HepG2 (cell line): Measurements from ENCODE around the gene CENPE. TPM values are rescaled to one million over a fixed set of nuclear protein-coding genes. Genes with fewer than 3 reads are reported as not detected.

Experiments
- CC2D1A ChIP-seq: sonication (generic); formaldehyde crosslinking; IDR thresholded peaks from 2 replicates; pipeline ENCODE4 v1.8.1; 2023; ENCODE audit warnings: mild to moderate bottlenecking, missing genetic modification reagents
- EEA1 ChIP-seq: sonication (generic); formaldehyde crosslinking; IDR thresholded peaks from 2 replicates; pipeline ENCODE4 v1.5.1; 2020; ENCODE audit warnings: mild to moderate bottlenecking, missing genetic modification reagents, borderline replicate concordance
- KDM5B ChIP-seq: sonication (generic); formaldehyde crosslinking; IDR thresholded peaks from 2 replicates; pipeline ENCODE4 v1.4.0; 2020; ENCODE audit warnings: missing genetic modification reagents, mild to moderate bottlenecking, borderline replicate concordance
- KLF15 ChIP-seq: sonication (generic); formaldehyde crosslinking; IDR thresholded peaks from 2 replicates; pipeline ENCODE4 v1.8.1; 2023; ENCODE audit warnings: borderline replicate concordance, mild to moderate bottlenecking, inconsistent platforms, missing genetic modification reagents, mixed read lengths
- MAFG ChIP-seq: sonication (generic); formaldehyde crosslinking; IDR thresholded peaks from 2 replicates; pipeline ENCODE4 v1.5.1; 2020; ENCODE audit warnings: mild to moderate bottlenecking, missing genetic modification reagents
- TAF1 ChIP-seq: sonication (generic); formaldehyde crosslinking; IDR thresholded peaks from 2 replicates; pipeline ENCODE4 v1.4.0; 2020; ENCODE audit warnings: missing genetic modification reagents
- TBX3 ChIP-seq: fragments of 450-650 bp; IDR thresholded peaks from 2 replicates; pipeline ENCODE4 v1.6.1; 2017; ENCODE audit warnings: antibody characterized with exemption, mild to moderate bottlenecking, inconsistent platforms, borderline replicate concordance
- WIZ ChIP-seq: sonication (generic); formaldehyde crosslinking; IDR thresholded peaks from 2 replicates; pipeline ENCODE4 v1.5.1; 2020; ENCODE audit warnings: mild to moderate bottlenecking, missing genetic modification reagents
- ZNF225 ChIP-seq: sonication (generic); formaldehyde crosslinking; IDR thresholded peaks from 2 replicates; pipeline ENCODE4 v1.4.0; 2020; ENCODE audit warnings: mild to moderate bottlenecking, missing genetic modification reagents
- ZNF232 ChIP-seq: sonication (generic); formaldehyde crosslinking; IDR thresholded peaks from 2 replicates; pipeline ENCODE4 v1.4.0; 2020; ENCODE audit warnings: missing genetic modification reagents, borderline replicate concordance
- ZNF3 ChIP-seq: IDR thresholded peaks from 2 replicates; pipeline ENCODE4 v1.7.0; 2017; ENCODE audit warnings: inconsistent platforms
- ZNF30 ChIP-seq: sonication (generic); formaldehyde crosslinking; IDR thresholded peaks from 2 replicates; pipeline ENCODE4 v1.5.0; 2020; ENCODE audit warnings: mild to moderate bottlenecking, missing genetic modification reagents
- ZNF44 ChIP-seq: sonication (generic); formaldehyde crosslinking; IDR thresholded peaks from 2 replicates; pipeline ENCODE4 v1.5.1; 2020; ENCODE audit warnings: mild to moderate bottlenecking, missing genetic modification reagents
- ZNF564 ChIP-seq: sonication (generic); formaldehyde crosslinking; IDR thresholded peaks from 2 replicates; pipeline ENCODE4 v1.8.1; 2023; ENCODE audit warnings: mild to moderate bottlenecking, missing genetic modification reagents
- ZNF891 ChIP-seq: sonication (generic); formaldehyde crosslinking; IDR thresholded peaks from 2 replicates; pipeline ENCODE4 v1.5.0; 2020; ENCODE audit warnings: mild to moderate bottlenecking, missing genetic modification reagents
- polyA plus RNA-seq, 8 experiments: library from polyadenylated mRNA; depleted of rRNA in 3 of 8; stranded (reverse) in 7 of 8; unstranded in 1 of 8; fragments of >200 nt; fragmentation: Illumina TruSeq in 4 of 8; extraction: Trizol in 4 of 8; gene quantifications; 2 replicates each; pipeline versions ENCODE4 v1.2.1 to v1.2.3, GENCODE V29; 2011 to 2016; ENCODE audit warnings: low read depth in 4 of 8, missing spikeins in 1 of 8, mixed read lengths in 1 of 8; ENCODE audit not compliant: insufficient read depth in 1 of 8
- total RNA-seq, 5 experiments: library from RNA; depleted of rRNA; stranded (reverse); fragments of >200 nt; fragmentation: Illumina TruSeq; extraction: Trizol; gene quantifications; 2 replicates each; pipeline ENCODE4 v1.2.3, GENCODE V29; 2016; ENCODE audit warnings: low read depth in 1 of 5
- TF ChIP-seq, protein P1 (sequence below): sonication (generic); formaldehyde crosslinking; IDR thresholded peaks from 2 replicates; pipeline ENCODE4 v1.4.0; 2020; ENCODE audit warnings: missing genetic modification reagents
- TF ChIP-seq, protein P2 (sequence below): sonication (generic); formaldehyde crosslinking; IDR thresholded peaks from 2 replicates; pipeline ENCODE4 v1.5.1; 2020; ENCODE audit warnings: mild to moderate bottlenecking, missing genetic modification reagents, borderline replicate concordance

Gene CENPE
- total and polyA plus RNA-seq, 2 of the 13 experiments (the other 11 are each of a cell fraction or from before 2014, with no cell fraction given), result 2.1 to 19.8 TPM

DNA sequence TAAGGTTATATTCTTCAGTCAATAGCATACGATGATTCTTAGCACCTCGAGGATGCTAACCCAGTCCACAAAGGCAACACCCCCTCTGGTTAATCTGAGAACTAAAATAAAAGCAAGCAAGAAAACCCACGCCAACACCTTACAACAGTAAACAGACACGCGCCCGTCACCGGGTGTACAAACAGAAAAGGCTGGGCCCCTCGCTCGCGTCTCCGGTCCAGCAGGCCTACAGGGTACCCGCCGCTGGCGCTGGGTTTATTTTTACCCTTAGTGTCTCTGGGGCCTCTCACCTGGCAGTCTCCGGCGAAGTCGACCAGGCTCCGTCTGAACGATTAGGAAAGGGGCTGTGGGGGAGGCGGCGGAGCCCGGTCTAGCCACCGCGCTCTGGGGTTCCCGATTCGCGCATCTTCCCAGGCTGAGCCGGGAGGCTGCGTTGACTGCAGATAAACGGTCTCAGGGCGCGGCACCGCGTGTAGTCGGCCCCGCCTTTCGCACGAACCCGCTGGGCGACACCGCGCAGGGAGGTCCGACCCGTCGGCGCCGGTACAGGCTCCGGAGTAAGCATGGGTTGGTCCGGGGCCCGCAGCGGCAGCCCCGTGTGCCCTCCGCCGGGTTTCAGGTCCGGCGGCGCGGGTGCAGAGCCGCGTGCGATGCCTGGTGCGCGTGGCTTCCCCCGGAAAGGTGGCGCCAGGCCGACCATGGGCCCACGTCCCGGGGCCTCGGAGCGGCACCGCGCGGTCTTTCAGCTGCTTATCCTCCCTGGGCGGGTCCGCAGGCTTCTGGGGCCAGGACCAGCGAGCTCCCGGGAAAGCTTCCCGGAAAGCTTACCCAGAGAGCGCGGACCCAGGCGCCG lies 122.0 kb downstream of the CENPE start (continued):
- TF ChIP-seq, protein P1, sequence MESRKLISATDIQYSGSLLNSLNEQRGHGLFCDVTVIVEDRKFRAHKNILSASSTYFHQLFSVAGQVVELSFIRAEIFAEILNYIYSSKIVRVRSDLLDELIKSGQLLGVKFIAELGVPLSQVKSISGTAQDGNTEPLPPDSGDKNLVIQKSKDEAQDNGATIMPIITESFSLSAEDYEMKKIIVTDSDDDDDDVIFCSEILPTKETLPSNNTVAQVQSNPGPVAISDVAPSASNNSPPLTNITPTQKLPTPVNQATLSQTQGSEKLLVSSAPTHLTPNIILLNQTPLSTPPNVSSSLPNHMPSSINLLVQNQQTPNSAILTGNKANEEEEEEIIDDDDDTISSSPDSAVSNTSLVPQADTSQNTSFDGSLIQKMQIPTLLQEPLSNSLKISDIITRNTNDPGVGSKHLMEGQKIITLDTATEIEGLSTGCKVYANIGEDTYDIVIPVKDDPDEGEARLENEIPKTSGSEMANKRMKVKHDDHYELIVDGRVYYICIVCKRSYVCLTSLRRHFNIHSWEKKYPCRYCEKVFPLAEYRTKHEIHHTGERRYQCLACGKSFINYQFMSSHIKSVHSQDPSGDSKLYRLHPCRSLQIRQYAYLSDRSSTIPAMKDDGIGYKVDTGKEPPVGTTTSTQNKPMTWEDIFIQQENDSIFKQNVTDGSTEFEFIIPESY (CRISPR knock-in tag), result no peak
- TF ChIP-seq ZNF232 (CRISPR knock-in tag), result peak; percentile 94; the same call in 1 of the 2 replicates
- TF ChIP-seq ZNF3 (CRISPR knock-in tag), result no peak
- no peak for TF ChIP-seq EEA1 (CRISPR knock-in tag)
- TF ChIP-seq, protein P2, sequence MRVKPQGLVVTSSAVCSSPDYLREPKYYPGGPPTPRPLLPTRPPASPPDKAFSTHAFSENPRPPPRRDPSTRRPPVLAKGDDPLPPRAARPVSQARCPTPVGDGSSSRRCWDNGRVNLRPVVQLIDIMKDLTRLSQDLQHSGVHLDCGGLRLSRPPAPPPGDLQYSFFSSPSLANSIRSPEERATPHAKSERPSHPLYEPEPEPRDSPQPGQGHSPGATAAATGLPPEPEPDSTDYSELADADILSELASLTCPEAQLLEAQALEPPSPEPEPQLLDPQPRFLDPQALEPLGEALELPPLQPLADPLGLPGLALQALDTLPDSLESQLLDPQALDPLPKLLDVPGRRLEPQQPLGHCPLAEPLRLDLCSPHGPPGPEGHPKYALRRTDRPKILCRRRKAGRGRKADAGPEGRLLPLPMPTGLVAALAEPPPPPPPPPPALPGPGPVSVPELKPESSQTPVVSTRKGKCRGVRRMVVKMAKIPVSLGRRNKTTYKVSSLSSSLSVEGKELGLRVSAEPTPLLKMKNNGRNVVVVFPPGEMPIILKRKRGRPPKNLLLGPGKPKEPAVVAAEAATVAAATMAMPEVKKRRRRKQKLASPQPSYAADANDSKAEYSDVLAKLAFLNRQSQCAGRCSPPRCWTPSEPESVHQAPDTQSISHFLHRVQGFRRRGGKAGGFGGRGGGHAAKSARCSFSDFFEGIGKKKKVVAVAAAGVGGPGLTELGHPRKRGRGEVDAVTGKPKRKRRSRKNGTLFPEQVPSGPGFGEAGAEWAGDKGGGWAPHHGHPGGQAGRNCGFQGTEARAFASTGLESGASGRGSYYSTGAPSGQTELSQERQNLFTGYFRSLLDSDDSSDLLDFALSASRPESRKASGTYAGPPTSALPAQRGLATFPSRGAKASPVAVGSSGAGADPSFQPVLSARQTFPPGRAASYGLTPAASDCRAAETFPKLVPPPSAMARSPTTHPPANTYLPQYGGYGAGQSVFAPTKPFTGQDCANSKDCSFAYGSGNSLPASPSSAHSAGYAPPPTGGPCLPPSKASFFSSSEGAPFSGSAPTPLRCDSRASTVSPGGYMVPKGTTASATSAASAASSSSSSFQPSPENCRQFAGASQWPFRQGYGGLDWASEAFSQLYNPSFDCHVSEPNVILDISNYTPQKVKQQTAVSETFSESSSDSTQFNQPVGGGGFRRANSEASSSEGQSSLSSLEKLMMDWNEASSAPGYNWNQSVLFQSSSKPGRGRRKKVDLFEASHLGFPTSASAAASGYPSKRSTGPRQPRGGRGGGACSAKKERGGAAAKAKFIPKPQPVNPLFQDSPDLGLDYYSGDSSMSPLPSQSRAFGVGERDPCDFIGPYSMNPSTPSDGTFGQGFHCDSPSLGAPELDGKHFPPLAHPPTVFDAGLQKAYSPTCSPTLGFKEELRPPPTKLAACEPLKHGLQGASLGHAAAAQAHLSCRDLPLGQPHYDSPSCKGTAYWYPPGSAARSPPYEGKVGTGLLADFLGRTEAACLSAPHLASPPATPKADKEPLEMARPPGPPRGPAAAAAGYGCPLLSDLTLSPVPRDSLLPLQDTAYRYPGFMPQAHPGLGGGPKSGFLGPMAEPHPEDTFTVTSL, result 0 out of 2 replicates have a peak, but pooled peaks have one; percentile 19
- no peak for TF ChIP-seq ZNF44
- TF ChIP-seq TAF1 (CRISPR knock-in tag), result peak; percentile 86
- TF ChIP-seq ZNF891 (CRISPR knock-in tag), result peak; percentile 68
- peak; percentile 95; the same call in 1 of the 2 replicates for TF ChIP-seq KDM5B (CRISPR knock-in tag)
- peak; percentile 8; the same call in 1 of the 2 replicates for TF ChIP-seq TBX3
- TF ChIP-seq ZNF225 (CRISPR knock-in tag), result no peak; the same call in none of the 2 replicates
- TF ChIP-seq WIZ (CRISPR knock-in tag), result no peak
- TF ChIP-seq KLF15, result peak; percentile 31; the same call in 1 of the 2 replicates
- no peak for TF ChIP-seq MAFG (CRISPR knock-in tag)
- no peak for TF ChIP-seq CC2D1A (CRISPR knock-in tag)
- TF ChIP-seq ZNF564 (CRISPR knock-in tag), result peak; percentile 61
- no peak for TF ChIP-seq ZNF30 (CRISPR knock-in tag)
